GM19023 (cell line): Measurements from ENCODE around the gene SP6.

Source experiments
- ATAC-seq: cut with Tn5 transposase; IDR thresholded peaks from one replicate; pipeline ENCODE4 v1.9.1; 2021; ENCODE audit warnings: mild to moderate bottlenecking, moderate library complexity; ENCODE audit not compliant: unreplicated experiment

Gene SP6

GRCh38 chr17:47813512-47814031 lies 37.4 kb downstream of the SP6 start:
- ATAC-seq = no peak

- no peak for ATAC-seq
Observed at GRCh38 chr17:47813077-47813476, 37.9 kb downstream of the SP6 start.

GRCh38 chr17:47812146-47812920 lies 38.6 kb downstream of the SP6 start:
- no peak for ATAC-seq

- ATAC-seq = no peak
Observed at GRCh38 chr17:47811709-47812108, 39.3 kb downstream of the SP6 start.

GRCh38 chr17:47810901-47811635 lies 39.9 kb downstream of the SP6 start:
- no peak for ATAC-seq

- ATAC-seq = no peak
Observed at GRCh38 chr17:47810200-47810821, 40.7 kb downstream of the SP6 start.

GRCh38 chr17:47808830-47809480 lies 42.0 kb downstream of the SP6 start:
- ATAC-seq = no peak

- ATAC-seq = no peak
Observed at GRCh38 chr17:47808036-47808829, 42.7 kb downstream of the SP6 start.

GRCh38 chr17:47807421-47807820 lies 43.5 kb downstream of the SP6 start:
- ATAC-seq = no peak

GRCh38 chr17:47806913-47807255 lies 44.1 kb downstream of the SP6 start:
- ATAC-seq = no peak

GRCh38 chr17:47806026-47806912 lies 44.7 kb downstream of the SP6 start:
- no peak for ATAC-seq

GRCh38 chr17:47804461-47804860 lies 46.5 kb downstream of the SP6 start:
- no peak for ATAC-seq

- ATAC-seq = no peak
Observed at GRCh38 chr17:47803751-47804150, 47.2 kb downstream of the SP6 start.

GRCh38 chr17:47803201-47803600 lies 47.8 kb downstream of the SP6 start:
- no peak for ATAC-seq

- ATAC-seq = no peak
Observed at GRCh38 chr17:47802341-47803022, 48.5 kb downstream of the SP6 start.

GRCh38 chr17:47801906-47802305 lies 49.1 kb downstream of the SP6 start:
- no peak for ATAC-seq

GRCh38 chr17:47801176-47801765 lies 49.7 kb downstream of the SP6 start:
- no peak for ATAC-seq

GRCh38 chr17:47800686-47801085 lies 50.3 kb downstream of the SP6 start:
- ATAC-seq = no peak

- ATAC-seq = no peak
Observed at GRCh38 chr17:47797797-47798196, 53.2 kb downstream of the SP6 start.
